ENCODE results near the gene MAK.
"Not testable (repeated sequence)": the region's sequence is repeated elsewhere in the genome, so short reads cannot be mapped to it uniquely, and the experiment has no call there.

The MAK gene

GRCh38 chr6:10771371-10771894 lies 66.9 kb downstream of the MAK start:
- no peak for DNase-seq

DNA sequence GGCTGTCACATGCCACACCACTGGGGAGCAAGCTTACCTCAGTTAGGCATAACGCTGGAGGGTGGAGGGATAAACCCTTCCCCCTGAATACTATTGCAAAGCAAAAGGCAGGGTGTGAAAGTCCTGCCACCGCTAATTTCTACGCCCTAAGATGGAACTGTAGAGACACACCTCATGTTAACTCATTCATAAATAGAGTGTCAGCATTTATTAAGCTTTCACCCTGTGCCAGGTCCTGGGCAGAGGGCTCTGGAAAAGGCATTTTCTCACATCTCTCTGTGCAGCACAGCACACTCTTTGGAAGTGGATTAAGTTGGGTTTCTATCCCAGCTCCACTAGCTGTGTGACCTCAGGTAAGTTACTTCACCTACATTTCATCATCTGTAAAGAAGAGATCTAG lies 68.9 kb downstream of the MAK start:
- no peak for DNase-seq

DNA sequence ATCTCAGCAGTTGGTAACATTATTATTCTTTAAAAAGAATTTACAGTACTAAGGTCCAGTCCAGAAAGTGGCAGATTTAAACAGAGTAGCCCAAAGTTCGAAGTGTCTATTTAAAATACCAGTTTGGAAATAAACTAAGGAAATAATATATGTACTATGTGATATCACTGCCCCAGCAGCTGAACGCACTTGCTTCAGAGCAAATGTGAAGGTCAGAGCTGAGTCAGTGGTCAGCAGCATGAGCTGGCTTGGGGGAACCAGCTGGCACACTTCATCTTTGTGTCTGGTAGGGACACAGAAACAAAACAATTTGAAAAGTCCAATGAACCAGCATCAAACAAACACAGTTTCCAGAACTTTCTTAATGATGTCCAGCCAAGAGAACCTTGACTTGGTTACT lies 75.3 kb downstream of the MAK start:
- DNase-seq: no peak

GRCh38 chr6:10759884-10760329 lies 78.4 kb downstream of the MAK start:
- DNase-seq: no peak

DNA sequence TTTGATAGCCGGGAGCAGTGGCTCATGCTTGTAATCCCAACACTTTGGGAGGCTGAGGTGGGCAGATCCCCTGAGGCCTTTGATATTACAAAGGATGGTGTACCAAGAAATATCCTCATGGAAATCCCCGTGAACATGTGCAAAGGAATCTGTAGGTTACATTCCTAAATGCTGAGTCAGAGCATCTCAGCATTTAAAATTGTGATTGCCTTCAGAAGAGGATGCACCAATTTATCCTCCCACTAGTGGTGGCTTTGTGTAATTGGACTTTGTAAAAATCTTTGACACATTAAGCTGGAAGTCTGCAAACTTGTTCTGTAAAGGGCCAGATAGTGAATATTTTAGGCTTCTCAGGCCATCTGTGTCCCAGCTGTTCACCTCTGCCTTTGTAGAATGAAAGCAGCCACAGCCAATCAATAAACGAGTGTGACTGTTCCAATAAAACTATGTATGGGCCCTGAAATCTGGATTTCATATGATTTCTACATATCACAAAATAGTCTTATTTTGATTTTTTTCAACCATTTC lies 79.0 kb downstream of the MAK start:
- no peak for DNase-seq

- no peak for DNase-seq
Observed at GRCh38 chr6:10756085-10756484, 82.3 kb downstream of the MAK start.

DNA sequence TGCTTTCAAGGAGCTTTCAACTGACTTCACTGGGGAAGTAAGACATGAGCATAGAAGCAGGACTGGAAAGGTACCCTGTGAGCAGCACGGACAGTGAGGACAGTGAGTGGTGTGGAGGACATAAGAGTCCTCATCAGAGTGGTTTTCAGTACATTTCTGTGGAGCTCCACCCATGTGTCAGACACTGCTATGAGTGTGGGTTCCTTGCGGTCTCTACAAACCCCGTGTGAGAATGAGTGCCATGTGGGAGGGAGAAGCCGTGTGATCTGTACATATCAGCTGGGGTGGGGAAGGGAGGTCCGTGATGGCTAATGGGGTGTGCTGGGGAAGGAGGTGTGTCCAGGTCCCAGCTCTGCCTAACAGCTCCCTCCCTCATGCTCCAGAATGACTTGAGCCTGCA lies 86.6 kb downstream of the MAK start:
- DNase-seq: not testable (repeated sequence)

DNA sequence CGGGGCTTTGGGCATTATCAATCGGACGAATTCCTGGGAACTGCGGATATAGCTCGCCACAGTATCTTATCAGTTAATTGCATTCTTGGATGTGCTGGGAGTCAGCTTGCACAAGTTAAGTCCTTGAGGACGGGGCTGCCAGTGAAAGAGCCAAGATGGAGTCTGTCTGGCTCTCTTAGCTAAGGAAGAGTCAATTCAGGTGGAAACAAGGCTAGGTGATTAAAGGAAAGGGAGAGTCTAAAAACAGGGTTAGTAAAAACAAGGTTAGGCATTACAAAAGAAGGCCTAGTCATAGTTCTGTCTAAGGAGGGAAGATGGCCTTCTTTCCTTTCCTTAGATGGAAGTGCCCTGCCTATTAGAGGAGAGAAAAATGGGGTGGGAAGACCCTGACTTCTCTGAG lies 87.8 kb downstream of the MAK start:
- DNase-seq: not testable (repeated sequence)

DNA sequence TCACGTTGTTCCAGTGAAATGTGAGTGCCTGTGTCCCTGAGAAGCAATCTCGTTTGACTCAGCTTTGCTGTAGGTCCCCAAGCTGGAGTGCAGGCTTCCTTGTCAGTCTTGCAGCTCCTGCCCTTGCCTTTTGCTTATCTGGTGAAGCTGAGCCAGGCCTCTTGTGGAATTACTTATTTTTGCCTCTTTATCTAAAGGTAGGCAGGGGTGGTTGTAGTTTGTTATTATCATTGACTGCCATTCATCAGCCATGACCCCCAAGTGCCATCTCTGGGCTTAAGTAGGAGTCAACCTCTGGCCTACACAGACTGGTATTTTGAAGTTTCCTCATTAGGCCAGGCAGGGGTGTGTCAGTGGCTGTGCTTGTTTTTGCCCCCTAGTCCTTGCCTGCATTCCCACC lies 88.6 kb downstream of the MAK start:
- no peak for DNase-seq

GRCh38 chr6:10747251-10747972 lies 90.9 kb downstream of the MAK start, which contains the start of gene TMEM14B:
Gene TMEM14B, plus strand, starts transcription at chr6:10747805. Its CDS starts 1,441 bp downstream, at chr6:10749246.
- peak; percentile 98 for DNase-seq

DNA sequence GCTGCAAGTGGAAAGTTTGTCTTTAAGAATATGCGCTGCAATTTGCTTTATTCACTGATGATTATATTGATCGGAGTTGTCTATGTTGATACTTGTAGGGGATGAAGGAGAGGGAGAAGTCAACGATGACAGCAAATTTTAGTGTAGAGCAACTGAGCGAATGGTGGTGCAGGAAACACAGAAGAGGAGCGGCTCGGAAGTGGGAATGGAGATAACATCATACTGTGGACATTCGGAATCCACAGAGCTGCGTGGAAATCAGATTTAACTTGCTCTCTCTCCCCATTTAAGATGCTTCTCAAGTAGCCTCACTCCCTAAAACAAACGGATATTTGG lies 91.5 kb downstream of the MAK start:
- no peak for DNase-seq

DNA sequence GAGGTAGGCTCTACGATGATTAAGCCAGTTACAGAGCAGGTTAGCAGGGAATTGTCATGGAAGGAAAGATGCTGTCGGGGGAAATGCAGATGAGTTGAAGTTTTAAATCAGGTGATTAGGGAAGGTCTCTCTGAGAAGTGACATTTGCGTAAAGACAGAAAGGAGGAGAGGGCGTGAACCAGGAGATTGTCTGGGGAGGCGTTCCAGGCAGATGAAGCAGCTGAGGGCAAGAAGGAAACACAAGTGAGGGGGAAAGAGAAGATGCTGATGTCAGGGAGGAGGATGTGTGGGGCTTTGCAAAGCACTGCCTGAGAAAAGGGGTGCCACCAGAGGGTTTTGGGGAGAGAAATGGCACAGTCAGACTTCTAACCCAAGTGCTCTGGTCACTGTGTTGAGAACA lies 93.2 kb downstream of the MAK start:
- DNase-seq: no peak

GRCh38 chr6:10743515-10743914 lies 94.8 kb downstream of the MAK start:
- DNase-seq: no peak

DNA sequence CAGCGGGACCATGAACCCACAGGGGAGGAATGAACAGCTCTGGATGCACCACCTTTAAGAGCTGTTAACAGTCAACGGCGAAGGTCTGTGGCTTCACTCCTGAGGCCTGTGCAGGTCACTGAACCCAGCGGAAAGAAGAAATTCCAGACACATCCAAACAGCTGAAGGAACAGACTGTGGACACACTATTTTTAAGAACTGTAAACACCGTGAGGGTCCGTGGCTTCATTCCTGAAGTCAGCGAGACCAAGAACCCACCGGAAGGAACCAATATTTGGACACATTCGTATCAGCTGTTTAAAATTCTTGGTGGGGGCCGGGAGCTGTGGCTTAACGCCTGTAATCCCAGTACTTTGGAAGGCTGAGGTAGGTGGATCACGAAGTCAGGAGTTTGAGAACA lies 96.1 kb downstream of the MAK start:
- no peak for DNase-seq

GRCh38 chr6:10741643-10742042 lies 96.7 kb downstream of the MAK start:
- DNase-seq: not testable (repeated sequence)

DNA sequence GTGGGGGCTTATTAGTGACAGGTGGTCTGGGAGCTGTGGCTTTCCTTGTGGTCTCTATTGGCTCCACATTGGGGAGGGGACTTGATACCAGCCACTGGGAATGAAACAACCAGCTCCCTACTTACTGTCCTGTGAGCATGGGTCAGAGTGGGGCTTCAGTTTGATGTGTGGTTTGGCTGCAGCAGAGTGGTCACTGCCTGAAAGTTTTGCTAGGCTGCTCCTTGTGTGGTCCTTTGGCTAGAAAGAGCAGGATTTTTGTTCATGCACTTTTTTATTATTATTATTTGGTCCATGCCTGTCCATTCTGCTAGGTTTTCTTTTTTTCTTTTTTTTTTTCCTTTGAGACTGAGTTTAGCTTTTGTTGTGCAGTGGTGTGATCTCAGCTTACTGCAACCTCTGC lies 98.3 kb downstream of the MAK start:
- no peak for DNase-seq

GRCh38 chr6:10736731-10737130 lies 101.6 kb downstream of the MAK start:
- no peak for DNase-seq

- DNase-seq: no peak
Observed at GRCh38 chr6:10733863-10734262, 104.5 kb downstream of the MAK start.

DNA sequence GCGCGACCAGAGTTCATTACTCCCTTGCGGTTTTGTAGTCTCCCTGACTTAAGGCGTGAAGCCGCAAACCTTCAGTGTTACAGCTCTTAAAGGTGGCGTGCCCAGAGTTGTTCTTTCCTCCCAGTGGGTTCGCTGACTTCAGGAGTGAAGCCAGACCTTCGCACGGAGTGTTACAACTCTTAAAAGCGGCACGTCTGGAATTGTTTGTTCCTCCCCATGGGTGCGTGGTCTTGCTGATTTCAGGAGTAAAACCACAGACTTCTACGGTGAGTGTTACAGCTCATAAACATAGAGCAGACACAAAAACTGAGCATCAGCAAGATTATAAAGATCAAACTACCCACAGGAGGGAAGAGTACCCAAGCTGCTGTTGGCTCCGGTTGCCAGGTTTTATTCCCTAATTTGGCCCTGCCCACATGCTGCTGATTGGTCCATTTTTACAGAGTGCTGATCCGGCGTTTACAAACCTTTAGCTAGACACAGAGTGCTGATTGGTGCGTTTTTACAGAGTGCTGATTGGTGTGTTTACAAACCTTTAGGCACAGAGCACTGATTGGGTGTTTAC lies 105.1 kb downstream of the MAK start:
- peak; percentile 24 for DNase-seq

- no peak for DNase-seq
Observed at GRCh38 chr6:10730254-10730653, 108.1 kb downstream of the MAK start.

- DNase-seq: no peak
Observed at GRCh38 chr6:10725716-10726115, 112.6 kb downstream of the MAK start.

- no peak for DNase-seq
Observed at GRCh38 chr6:10725044-10725443, 113.3 kb downstream of the MAK start.

DNA sequence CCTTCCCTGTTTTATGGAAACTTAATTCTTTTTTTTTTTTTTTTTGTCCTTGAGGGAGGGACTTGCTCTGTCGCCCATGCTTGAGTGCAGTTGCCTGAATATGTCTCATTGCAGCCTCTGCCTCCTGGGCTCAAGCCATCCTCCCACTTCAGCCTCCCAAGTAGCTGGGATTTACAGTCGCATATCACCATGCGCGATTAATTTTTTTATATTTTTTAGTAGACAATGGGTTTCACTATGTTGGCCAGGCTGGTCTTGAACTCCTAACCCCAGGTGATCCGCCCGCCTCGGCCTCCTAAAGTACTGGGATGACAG lies 114.8 kb downstream of the MAK start:
- DNase-seq: no peak

DNA sequence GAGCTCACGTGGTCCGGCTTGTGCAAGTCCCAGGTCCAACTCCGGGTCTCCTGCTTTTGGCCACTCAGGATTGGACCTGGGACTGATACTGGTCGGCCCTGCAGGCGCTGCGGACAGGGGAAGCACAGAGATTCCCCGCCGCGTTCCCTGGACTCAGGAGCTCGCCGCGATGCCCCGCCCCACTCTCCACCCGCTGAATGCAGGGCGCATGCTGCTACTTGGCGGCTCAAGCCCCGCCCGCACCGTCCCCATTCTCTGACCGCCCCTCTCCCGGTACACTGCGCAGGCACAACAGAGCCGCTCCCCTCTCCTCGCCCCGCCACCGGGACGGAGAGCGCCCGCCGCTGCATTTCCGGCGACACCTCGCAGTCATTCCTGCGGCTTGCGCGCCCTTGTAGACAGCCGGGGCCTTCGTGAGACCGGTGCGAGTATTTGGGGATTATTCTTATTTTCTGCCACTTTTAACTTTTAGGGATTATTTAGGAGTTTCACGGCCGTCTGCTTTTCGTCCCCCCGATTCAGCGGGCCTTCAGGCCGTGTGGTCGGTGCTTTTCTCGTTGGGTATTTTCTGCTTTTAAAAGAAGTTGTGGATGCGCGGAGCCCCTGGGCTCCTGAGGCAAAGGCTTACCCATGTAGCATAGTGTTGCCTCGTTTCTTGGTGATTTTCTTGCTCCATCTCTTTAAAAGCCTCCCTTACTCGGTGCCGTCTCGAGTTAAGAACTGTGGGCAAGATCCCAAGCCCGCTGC lies 115.3 kb downstream of the MAK start, which contains the start of gene TMEM14C:
TSS of gene TMEM14C (plus strand) at position 251 of the 747 bp plus-strand sequence. CDS start 1,544 bp downstream, outside the sequence.
- DNase-seq: peak; percentile 81
